GM23248 (cell line): Measurements from ENCODE around the gene LZTFL1.

Source experiments
- EZH2 ChIP-seq: fragments of 200-600 bp; sonication (generic); IDR thresholded peaks from 2 replicates; pipeline ENCODE4 v1.6.1; 2018; ENCODE audit warnings: antibody characterized with exemption, mild to moderate bottlenecking; ENCODE audit not compliant: insufficient read depth, poor library complexity, severe bottlenecking
- EZH2phosphoT487 ChIP-seq: fragments of 200-600 bp; sonication (generic); IDR thresholded peaks from 2 replicates; pipeline ENCODE4 v1.6.1; 2018; ENCODE audit warnings: antibody characterized with exemption, moderate library complexity, mild to moderate bottlenecking, low read depth; ENCODE audit not compliant: insufficient read depth

DNA sequence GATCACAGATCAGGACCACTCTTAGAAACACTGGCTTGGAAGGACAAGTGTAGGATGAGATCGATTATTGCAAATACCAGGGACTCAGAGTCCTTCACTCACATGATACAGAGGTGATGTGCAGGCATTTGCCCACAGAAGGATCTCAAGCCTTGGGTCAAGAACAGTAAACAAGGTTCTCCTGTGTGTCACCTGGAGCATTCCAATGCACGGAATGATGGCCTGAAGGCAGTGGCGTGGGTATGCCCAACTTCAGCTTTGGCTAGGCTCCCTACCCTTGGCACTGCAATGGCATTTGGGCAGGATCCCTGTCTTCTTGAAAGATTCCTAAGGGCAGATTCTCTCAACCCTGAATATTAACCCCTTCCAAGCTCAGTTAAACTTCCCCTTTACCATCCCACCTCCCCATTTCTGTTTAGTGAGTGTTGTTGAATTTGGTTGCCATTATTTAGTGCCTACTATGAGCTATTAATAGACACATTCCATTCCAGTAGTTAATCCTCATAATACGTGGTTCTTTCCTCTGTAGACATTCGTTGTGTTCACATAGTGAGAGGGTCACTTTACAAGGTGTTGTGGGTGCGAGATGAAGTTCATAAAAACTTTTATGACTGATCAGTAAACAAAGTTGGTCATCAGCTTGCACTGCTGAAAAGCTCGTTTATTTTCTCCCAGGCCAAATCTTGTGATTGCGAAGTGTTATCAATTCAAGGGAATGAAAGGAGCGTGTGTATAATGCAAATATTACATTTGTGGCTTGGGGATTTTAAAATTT is 1.1 kb upstream of the LZTFL1 start:
- no peak for TF ChIP-seq EZH2
- no peak for TF ChIP-seq EZH2phosphoT487
